GM12801 (cell line): Measurements from ENCODE around the gene TFB1M.

Experiments
- CTCF ChIP-seq: IDR thresholded peaks from one replicate; pipeline ENCODE4 v1.5.1; 2011; ENCODE audit warnings: control low read depth; ENCODE audit not compliant: insufficient read length; ENCODE audit errors: extremely low read depth

Gene TFB1M

GRCh38 chr6:155245831-155246230 lies 68.5 kb downstream of the TFB1M start:
- no peak for TF ChIP-seq CTCF

GRCh38 chr6:155245193-155245592 lies 69.1 kb downstream of the TFB1M start:
- no peak for TF ChIP-seq CTCF

GRCh38 chr6:155244434-155244833 lies 69.8 kb downstream of the TFB1M start:
- no peak for TF ChIP-seq CTCF

GRCh38 chr6:155241966-155242365 lies 72.3 kb downstream of the TFB1M start:
- no peak for TF ChIP-seq CTCF

- TF ChIP-seq CTCF: no peak
Observed at GRCh38 chr6:155240905-155241600, 73.2 kb downstream of the TFB1M start.

GRCh38 chr6:155237613-155238012 lies 76.7 kb downstream of the TFB1M start:
- no peak for TF ChIP-seq CTCF

- TF ChIP-seq CTCF: no peak
Observed at GRCh38 chr6:155235087-155235486, 79.2 kb downstream of the TFB1M start.
